IPS-15b (cell line): ENCODE measurements around the gene ZNF12.

Experiments used
- H3K27me3 ChIP-seq: one replicate; pipeline ENCODE4 v1.6.1; 2013; ENCODE audit warnings: low read length; ENCODE audit not compliant: control insufficient read depth, insufficient read depth
- H3K36me3 ChIP-seq: one replicate; pipeline ENCODE4 v1.6.1; 2013; ENCODE audit warnings: low read length; ENCODE audit not compliant: control insufficient read depth, insufficient read depth
- H3K4me1 ChIP-seq: one replicate; pipeline ENCODE4 v1.6.1; 2013; ENCODE audit warnings: mild to moderate bottlenecking, low read length; ENCODE audit not compliant: control insufficient read depth, insufficient read depth
- H3K4me3 ChIP-seq: one replicate; pipeline ENCODE4 v1.5.1; 2013; ENCODE audit warnings: low read depth, low read length
- H3K9ac ChIP-seq: one replicate; pipeline ENCODE4 v1.6.1; 2013; ENCODE audit warnings: low read depth, mild to moderate bottlenecking, low read length
- H3K9me3 ChIP-seq: one replicate; pipeline ENCODE4 v1.6.1; 2013; ENCODE audit warnings: mild to moderate bottlenecking, low read length; ENCODE audit not compliant: control insufficient read depth, insufficient read depth

Gene ZNF12

GRCh38 chr7:6651851-6652445, 54.8 kb downstream of the ZNF12 start:
- H3K9ac ChIP-seq = no peak overlapping the region
- H3K4me3 ChIP-seq = no peak overlapping the region
- no peaks in the 10 kb centered on the region for H3K4me1 ChIP-seq
- no peaks in the 10 kb centered on the region for H3K27me3 ChIP-seq
- no peaks in the 10 kb centered on the region for H3K9me3 ChIP-seq
- peaks cover 13% of the 10 kb centered on the region for H3K36me3 ChIP-seq

- Histone ChIP-seq H3K36me3 (peaks cover 13% of the 10 kb centered on the region), H3K27me3 (no peaks in the 10 kb centered on the region), H3K9me3 (no peaks in the 10 kb centered on the region), H3K4me1 (no peaks in the 10 kb centered on the region), H3K4me3 (no peak overlapping the region), H3K9ac (no peak overlapping the region)
Observed at GRCh38 chr7:6650521-6651011, 56.2 kb downstream of the ZNF12 start.

DNA sequence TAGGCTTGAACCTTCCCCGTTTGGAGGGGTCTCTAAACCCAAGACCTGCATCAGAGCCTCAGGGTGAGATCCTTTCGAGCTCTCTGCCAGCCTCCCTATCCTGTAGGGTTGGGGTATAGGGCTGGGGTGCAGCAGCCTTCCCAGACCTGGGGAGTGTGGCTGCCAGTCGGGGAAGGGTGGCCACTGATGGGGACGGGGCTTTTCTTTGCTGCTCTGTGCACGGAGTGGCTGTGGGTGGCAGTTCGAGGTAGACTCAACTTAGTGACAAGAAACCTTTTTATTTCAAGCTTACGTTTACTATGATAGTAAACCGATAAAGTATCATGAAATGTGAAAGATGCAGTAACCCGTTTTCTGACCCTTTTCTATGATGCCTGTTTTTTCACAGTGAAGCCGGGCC, 56.7 kb downstream of the ZNF12 start:
- Histone ChIP-seq H3K9ac (no peak overlapping the region), H3K4me1 (no peaks in the 10 kb centered on the region), H3K4me3 (no peak overlapping the region), H3K36me3 (peaks cover 13% of the 10 kb centered on the region), H3K9me3 (no peaks in the 10 kb centered on the region), H3K27me3 (no peaks in the 10 kb centered on the region)

DNA sequence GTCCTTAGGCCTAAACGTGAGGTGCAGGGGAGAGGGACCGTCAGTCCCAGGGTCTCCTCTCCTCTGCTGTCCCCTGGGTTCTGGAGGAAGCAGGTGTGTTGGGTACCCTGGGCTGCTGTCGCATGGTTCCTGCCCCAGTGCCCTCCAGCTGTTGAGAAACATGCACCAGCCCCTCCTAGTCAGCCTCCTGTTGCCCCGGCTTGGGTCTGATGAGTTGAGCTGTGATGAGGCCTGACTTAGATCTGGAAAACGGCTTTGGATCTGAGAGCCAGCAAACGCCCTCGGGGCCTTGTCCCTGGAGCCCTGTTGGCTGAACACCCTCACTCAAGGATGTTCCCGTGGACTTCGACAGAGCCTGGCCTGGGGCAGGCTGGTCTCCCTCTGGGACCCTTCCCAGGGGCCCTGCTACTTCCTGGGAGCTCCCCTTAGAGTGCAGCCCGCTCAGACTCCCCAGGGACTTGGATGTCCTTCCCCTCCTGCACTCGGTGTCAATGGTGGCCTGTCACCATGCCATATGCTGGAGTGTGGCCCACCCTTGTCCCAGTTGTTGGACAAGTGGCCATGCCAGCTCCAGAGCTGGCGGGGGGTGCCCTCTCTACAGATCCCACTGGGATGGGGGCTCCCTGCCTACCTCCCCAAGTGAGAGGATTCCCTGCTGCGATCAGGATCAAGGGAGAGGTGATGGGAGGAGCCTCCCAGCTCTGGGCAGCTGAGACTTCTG, 57.3 kb downstream of the ZNF12 start:
- no peak overlapping the region for H3K4me3 ChIP-seq
- H3K27me3 ChIP-seq = no peaks in the 10 kb centered on the region
- no peaks in the 10 kb centered on the region for H3K9me3 ChIP-seq
- no peaks in the 10 kb centered on the region for H3K4me1 ChIP-seq
- H3K36me3 ChIP-seq = peaks cover 18% of the 10 kb centered on the region
- H3K9ac ChIP-seq = no peak overlapping the region

GRCh38 chr7:6648815-6649104, 58.0 kb downstream of the ZNF12 start:
- Histone ChIP-seq H3K27me3 (no peaks in the 10 kb centered on the region), H3K9me3 (no peaks in the 10 kb centered on the region), H3K4me3 (no peak overlapping the region), H3K36me3 (peaks cover 19% of the 10 kb centered on the region), H3K9ac (no peak overlapping the region), H3K4me1 (no peaks in the 10 kb centered on the region)

GRCh38 chr7:6648066-6648814, 58.5 kb downstream of the ZNF12 start:
- Histone ChIP-seq H3K9ac (no peak overlapping the region), H3K4me3 (no peak overlapping the region), H3K9me3 (no peaks in the 10 kb centered on the region), H3K27me3 (no peaks in the 10 kb centered on the region), H3K4me1 (no peaks in the 10 kb centered on the region), H3K36me3 (peaks cover 20% of the 10 kb centered on the region)

DNA sequence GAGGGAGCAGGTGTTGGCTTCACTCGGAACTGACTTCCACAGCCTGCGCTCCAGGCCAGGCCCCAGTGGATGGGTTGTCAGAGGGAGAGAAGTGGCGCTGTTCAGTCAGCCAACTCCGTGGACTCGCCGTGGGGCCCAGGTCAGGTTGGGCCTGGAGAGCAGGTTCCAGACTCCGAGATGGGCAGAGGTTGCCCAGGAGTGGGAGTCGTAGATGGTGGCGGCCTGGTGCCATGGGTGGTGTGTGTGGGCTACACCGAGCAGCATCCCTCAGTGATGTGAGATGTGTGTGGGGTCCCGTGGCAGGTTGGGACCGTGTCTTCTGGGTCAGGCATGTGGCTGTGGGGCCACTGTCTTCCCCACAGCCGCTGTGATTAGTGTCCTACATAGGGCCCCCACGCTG, 59.2 kb downstream of the ZNF12 start:
- no peaks in the 10 kb centered on the region for H3K9me3 ChIP-seq
- no peaks in the 10 kb centered on the region for H3K4me1 ChIP-seq
- no peak overlapping the region for H3K4me3 ChIP-seq
- no peaks in the 10 kb centered on the region for H3K27me3 ChIP-seq
- H3K9ac ChIP-seq = no peak overlapping the region
- peaks cover 22% of the 10 kb centered on the region for H3K36me3 ChIP-seq

DNA sequence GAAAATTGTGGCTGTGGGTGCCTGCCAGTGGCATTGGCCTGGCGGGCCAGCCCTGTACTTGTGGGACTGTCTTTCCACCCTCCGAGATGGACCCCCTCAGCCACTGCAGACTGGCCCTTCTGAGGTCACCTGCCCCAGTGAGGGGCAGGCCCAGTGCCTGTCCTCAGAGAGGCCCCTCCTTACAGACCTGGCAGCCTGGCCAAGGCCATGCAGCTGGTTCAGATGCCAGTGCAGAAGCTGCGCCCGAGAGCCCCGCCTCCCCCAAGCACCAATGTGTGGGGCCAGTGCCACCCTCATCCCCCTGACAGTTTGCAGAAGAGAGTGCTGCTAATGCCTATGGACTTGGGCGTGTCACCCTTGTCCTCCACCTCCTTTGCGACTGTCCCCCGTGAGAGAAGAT, 59.7 kb downstream of the ZNF12 start:
- no peaks in the 10 kb centered on the region for H3K9me3 ChIP-seq
- H3K4me3 ChIP-seq = no peak overlapping the region
- peaks cover 23% of the 10 kb centered on the region for H3K36me3 ChIP-seq
- H3K27me3 ChIP-seq = no peaks in the 10 kb centered on the region
- H3K4me1 ChIP-seq = no peaks in the 10 kb centered on the region
- no peak overlapping the region for H3K9ac ChIP-seq

- no peaks in the 10 kb centered on the region for H3K4me1 ChIP-seq
- no peak overlapping the region for H3K4me3 ChIP-seq
- H3K9ac ChIP-seq = no peak overlapping the region
- peaks cover 22% of the 10 kb centered on the region for H3K36me3 ChIP-seq
- H3K9me3 ChIP-seq = no peaks in the 10 kb centered on the region
- H3K27me3 ChIP-seq = no peaks in the 10 kb centered on the region
Observed at GRCh38 chr7:6646465-6646864, 60.3 kb downstream of the ZNF12 start.

DNA sequence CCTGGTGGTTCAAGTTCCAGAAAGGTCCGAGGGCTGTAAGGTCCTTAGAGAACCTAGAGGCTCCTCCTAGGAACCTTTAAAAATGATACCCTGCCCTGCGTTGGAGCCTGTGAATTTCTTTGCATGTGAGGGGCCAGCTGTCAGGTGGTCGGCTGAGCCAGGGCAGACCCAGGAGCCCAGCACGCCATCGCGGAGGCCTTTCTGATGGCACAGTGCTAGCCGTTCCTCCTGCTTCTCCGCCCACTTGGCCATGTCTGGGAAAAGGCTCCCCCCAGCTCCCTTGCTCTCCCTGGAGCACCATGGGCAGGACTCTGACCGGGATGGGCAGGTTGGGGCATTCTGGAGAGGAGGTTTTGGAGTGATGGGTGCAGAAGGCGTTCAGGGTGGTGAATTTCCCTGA, 62.0 kb downstream of the ZNF12 start:
- no peaks in the 10 kb centered on the region for H3K9me3 ChIP-seq
- H3K4me3 ChIP-seq = no peak overlapping the region
- peaks cover 25% of the 10 kb centered on the region for H3K36me3 ChIP-seq
- H3K4me1 ChIP-seq = no peaks in the 10 kb centered on the region
- H3K9ac ChIP-seq = no peak overlapping the region
- H3K27me3 ChIP-seq = no peaks in the 10 kb centered on the region

GRCh38 chr7:6643915-6644625, 62.7 kb downstream of the ZNF12 start:
- Histone ChIP-seq H3K36me3 (peaks cover 25% of the 10 kb centered on the region), H3K4me1 (no peaks in the 10 kb centered on the region), H3K27me3 (no peaks in the 10 kb centered on the region), H3K9me3 (no peaks in the 10 kb centered on the region), H3K4me3 (no peak overlapping the region), H3K9ac (no peak overlapping the region)
